ENCODE data around the gene WDR1. TPM values are rescaled to one million over a fixed set of nuclear protein-coding genes. Genes with fewer than 3 reads are reported as not detected.

The WDR1 gene
- total and polyA plus RNA-seq, 2 donors (not counting 3 experiments of a cell fraction or from before 2014, with no cell fraction given), result 590 to 660 TPM

DNA sequence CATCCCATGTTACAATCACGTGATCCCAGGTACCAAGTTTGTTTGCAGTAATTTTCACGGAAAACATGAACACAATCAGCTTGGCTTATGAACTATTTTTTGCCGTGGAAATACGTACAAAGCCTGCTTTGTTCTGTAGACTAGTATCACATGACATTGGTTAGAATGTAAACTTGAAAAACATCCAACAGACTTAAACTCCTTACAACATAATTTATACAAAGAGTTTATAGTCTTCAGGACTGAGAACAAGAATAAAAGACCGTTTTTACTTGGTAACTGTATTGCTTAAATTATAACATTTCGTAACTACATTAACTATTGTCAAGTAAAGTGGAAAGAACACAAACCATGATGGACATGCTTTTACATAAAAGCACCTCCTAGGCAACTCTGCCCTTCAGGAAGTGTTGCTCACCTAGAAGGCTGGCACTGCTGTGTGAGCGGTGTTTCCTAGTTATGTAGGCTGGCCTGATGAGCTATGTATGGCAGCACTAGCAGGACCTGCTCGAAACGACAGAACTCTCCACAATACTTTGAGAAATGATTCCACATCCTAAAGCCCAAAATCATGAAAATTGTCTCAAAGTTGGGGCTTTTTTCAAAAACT lies 41.8 kb upstream of the WDR1 start:
- Histone ChIP-seq H3K9ac (replicated peaks; ENCODE audit: extremely low read depth, insufficient read depth, low read length) (no peak overlapping the region), H3K27ac (ENCODE audit: insufficient read depth, low read depth, low read length) (no peak overlapping the region), H3K36me3 (ENCODE audit: control insufficient read depth in 2 of 2, extremely low read depth in 1 of 2, insufficient read depth in 2 of 2, low read length in 2 of 2) (no peaks in the 10 kb centered on the region), H4K20me1 (replicated peaks; ENCODE audit: control insufficient read depth, extremely low read depth, insufficient read depth, low read length) (no peaks in the 10 kb centered on the region), H3K4me2 (ENCODE audit: insufficient read depth, low read length) (no peak overlapping the region), H3K9me1 (replicated peaks; ENCODE audit: control insufficient read depth, extremely low read depth, insufficient read depth, low read length) (no peaks in the 10 kb centered on the region), H3K79me2 (ENCODE audit: control insufficient read depth, insufficient read depth, low read length) (no peaks in the 10 kb centered on the region), H3K4me3 (replicated peaks in 1 of 3; ENCODE audit: insufficient read depth in 1 of 3, low read depth in 1 of 3, low read length in 3 of 3) (no peak overlapping the region), H2AFZ (ENCODE audit: low read depth, low read length) (no peak overlapping the region), H3K4me1 (ENCODE audit: control insufficient read depth, extremely low read depth, insufficient read depth, low read length) (no peaks in the 10 kb centered on the region), H3K9me3 (replicated peaks; ENCODE audit: control insufficient read depth, insufficient read depth, low read length) (no peaks in the 10 kb centered on the region), H3K27me3 (ENCODE audit: control insufficient read depth in 2 of 2, insufficient read depth in 2 of 2, low read length in 2 of 2) (peaks cover 2 to 7% of the 10 kb centered on the region in 2 experiments)
- ChIA-PET CTCF (interaction anchor here (0.6 to 6.0 kb wide), 53 partner anchors 8 to 544 kb away, joined by 3 to 136 read pairs (median 4); partner anchors contain the start of genes WDR1 and ZNF518B), POLR2A (interaction anchor here (2.1 kb wide), 1 partner anchor 41 kb away, joined by 17 read pairs; the partner anchor contains the start of gene WDR1)
- dilution Hi-C loops (cut with MboI; ENCODE audit: extremely low pct_ligation_motif_present, low sequenced_read_pairs) (loop anchor here (25.0 kb wide), 1 partner anchor 379 kb away; no protein-coding TSS in a partner anchor), intact Hi-C loops (cut with micrococcal nuclease) (loop anchor here (1.0 to 5.0 kb wide), 4 partner anchors 36 to 245 kb away; no protein-coding TSS in a partner anchor)
- no peak for DNase-seq (ENCODE audit: low read depth, low spot score)
- TF ChIP-seq GATA2 (IDR thresholded peaks at IDR 0.05; ENCODE audit: insufficient read depth, insufficient read length, low read depth, low read length) (no peak), POLR2A (IDR thresholded peaks at IDR 0.05; ENCODE audit: low read depth, low read length) (no peak), MYC (IDR thresholded peaks at IDR 0.05; ENCODE audit: low read depth, low read length) (no peak), EZH2 (IDR thresholded peaks at IDR 0.05; ENCODE audit: borderline replicate concordance, low read depth, low read length, severe bottlenecking) (no peak), FOS (IDR thresholded peaks at IDR 0.05; ENCODE audit: borderline replicate concordance, insufficient read depth, low read length) (no peak), JUN (IDR thresholded peaks at IDR 0.05; ENCODE audit: borderline replicate concordance, insufficient read depth, insufficient read length, low read depth) (no peak), POLR2AphosphoS5 (IDR thresholded peaks at IDR 0.05; ENCODE audit: insufficient read depth, low read depth, low read length) (no peak)
- TF ChIP-seq, protein P1, sequence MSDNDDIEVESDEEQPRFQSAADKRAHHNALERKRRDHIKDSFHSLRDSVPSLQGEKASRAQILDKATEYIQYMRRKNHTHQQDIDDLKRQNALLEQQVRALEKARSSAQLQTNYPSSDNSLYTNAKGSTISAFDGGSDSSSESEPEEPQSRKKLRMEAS (IDR thresholded peaks at IDR 0.05; ENCODE audit: insufficient read depth, insufficient read length), result no peak
- TF ChIP-seq, protein P2, sequence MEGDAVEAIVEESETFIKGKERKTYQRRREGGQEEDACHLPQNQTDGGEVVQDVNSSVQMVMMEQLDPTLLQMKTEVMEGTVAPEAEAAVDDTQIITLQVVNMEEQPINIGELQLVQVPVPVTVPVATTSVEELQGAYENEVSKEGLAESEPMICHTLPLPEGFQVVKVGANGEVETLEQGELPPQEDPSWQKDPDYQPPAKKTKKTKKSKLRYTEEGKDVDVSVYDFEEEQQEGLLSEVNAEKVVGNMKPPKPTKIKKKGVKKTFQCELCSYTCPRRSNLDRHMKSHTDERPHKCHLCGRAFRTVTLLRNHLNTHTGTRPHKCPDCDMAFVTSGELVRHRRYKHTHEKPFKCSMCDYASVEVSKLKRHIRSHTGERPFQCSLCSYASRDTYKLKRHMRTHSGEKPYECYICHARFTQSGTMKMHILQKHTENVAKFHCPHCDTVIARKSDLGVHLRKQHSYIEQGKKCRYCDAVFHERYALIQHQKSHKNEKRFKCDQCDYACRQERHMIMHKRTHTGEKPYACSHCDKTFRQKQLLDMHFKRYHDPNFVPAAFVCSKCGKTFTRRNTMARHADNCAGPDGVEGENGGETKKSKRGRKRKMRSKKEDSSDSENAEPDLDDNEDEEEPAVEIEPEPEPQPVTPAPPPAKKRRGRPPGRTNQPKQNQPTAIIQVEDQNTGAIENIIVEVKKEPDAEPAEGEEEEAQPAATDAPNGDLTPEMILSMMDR (IDR thresholded peaks at IDR 0.05; ENCODE audit: extremely low read depth in 1 of 2, insufficient read depth in 1 of 2, low read depth in 1 of 2, low read length in 2 of 2), result no peak
- BruUV-seq (replicated peaks), result no TSS peak
- no peak for FAIRE-seq
